ENCODE measurements around the gene CRYBG2. TPM values are rescaled to one million over a fixed set of nuclear protein-coding genes. Genes with fewer than 3 reads are reported as not detected.
A peak's percentile ranks its signal among the peaks of the same experiment; 100 is the strongest.

Gene CRYBG2
- polyA plus RNA-seq, 1 donor (not counting 4 experiments of a cell fraction or from before 2014, with no cell fraction given), result 7.9 TPM

GRCh38 chr1:26352338-26352679, 1.6 kb downstream of the CRYBG2 start:
- TF ChIP-seq EZH2 (IDR thresholded peaks at IDR 0.05; ENCODE audit: low read length) (no peak), CTCF (optimal IDR thresholded peaks at IDR 0.05 in 1 of 3, IDR thresholded peaks at IDR 0.05 in 1 of 3, conservative IDR thresholded peaks at IDR 0.05 in 1 of 3; ENCODE audit: extremely low read depth in 1 of 3, insufficient read depth in 2 of 3, low read length in 3 of 3) (no peak)
- no peaks in the 10 kb centered on the region for H3K27me3 ChIP-seq (ENCODE audit: control insufficient read depth, extremely low read depth, insufficient read depth, low read length)
- DNase-seq (ENCODE audit: low read depth, low spot score) (no peak), FAIRE-seq (no peak)
- no peaks in the 10 kb centered on the region for H3K36me3 ChIP-seq (ENCODE audit: control insufficient read depth in 2 of 2, extremely low read depth in 1 of 2, insufficient read depth in 2 of 2, low read length in 2 of 2)
- H3K4me2 ChIP-seq (ENCODE audit: control insufficient read depth, extremely low read depth, insufficient read depth, low read depth, low read length), result peak overlapping the region; percentile 90
- peaks cover 3% of the 10 kb centered on the region for H3K9me1 ChIP-seq (ENCODE audit: control insufficient read depth, extremely low read depth, insufficient read depth, low read length)
- H3K4me3 ChIP-seq (ENCODE audit: control insufficient read depth in 2 of 3, extremely low read depth in 1 of 3, insufficient read depth in 2 of 3, low read depth in 1 of 3, low read length in 3 of 3), result peak overlapping the region in 2 of 3 experiments; percentile 36 to 60
- H2AFZ ChIP-seq (ENCODE audit: control insufficient read depth, low read length), result peak overlapping the region; percentile 73
- no peaks in the 10 kb centered on the region for H3K79me2 ChIP-seq (ENCODE audit: control insufficient read depth, insufficient read depth, low read length)
- H3K4me1 ChIP-seq (ENCODE audit: control insufficient read depth, extremely low read depth, insufficient read depth, low read length), result peaks cover 54% of the 10 kb centered on the region
- peak overlapping the region; percentile 85 for H3K9ac ChIP-seq (ENCODE audit: control insufficient read depth, extremely low read depth, insufficient read depth, low read length)
- H3K27ac ChIP-seq (ENCODE audit: control insufficient read depth, insufficient read depth, low read length), result peak overlapping the region; percentile 96
- dilution Hi-C loops (cut with MboI; ENCODE audit: extremely low pct_ligation_motif_present, low sequenced_read_pairs), result no loop called here
- no peaks in the 10 kb centered on the region for H4K20me1 ChIP-seq (ENCODE audit: control insufficient read depth, extremely low read depth, insufficient read depth, low read length)
- H3K9me3 ChIP-seq (ENCODE audit: control insufficient read depth, low read depth, low read length), result no peaks in the 10 kb centered on the region

GRCh38 chr1:26351590-26352337, 2.2 kb downstream of the CRYBG2 start:
- H3K9me3 ChIP-seq (ENCODE audit: control insufficient read depth, low read depth, low read length), result no peaks in the 10 kb centered on the region
- H3K27ac ChIP-seq (ENCODE audit: control insufficient read depth, insufficient read depth, low read length), result peak overlapping the region; percentile 96
- peaks cover 48% of the 10 kb centered on the region for H3K4me1 ChIP-seq (ENCODE audit: control insufficient read depth, extremely low read depth, insufficient read depth, low read length)
- dilution Hi-C loops (cut with MboI; ENCODE audit: extremely low pct_ligation_motif_present, low sequenced_read_pairs), result no loop called here
- no peaks in the 10 kb centered on the region for H3K79me2 ChIP-seq (ENCODE audit: control insufficient read depth, insufficient read depth, low read length)
- no peaks in the 10 kb centered on the region for H4K20me1 ChIP-seq (ENCODE audit: control insufficient read depth, extremely low read depth, insufficient read depth, low read length)
- H3K36me3 ChIP-seq (ENCODE audit: control insufficient read depth in 2 of 2, extremely low read depth in 1 of 2, insufficient read depth in 2 of 2, low read length in 2 of 2), result peaks cover 0 to 1% of the 10 kb centered on the region in 2 experiments
- H3K9ac ChIP-seq (ENCODE audit: control insufficient read depth, extremely low read depth, insufficient read depth, low read length), result peak overlapping the region; percentile 85
- FAIRE-seq (peak; percentile 98), DNase-seq (ENCODE audit: low read depth, low spot score) (peak; percentile 76)
- no peaks in the 10 kb centered on the region for H3K27me3 ChIP-seq (ENCODE audit: control insufficient read depth, extremely low read depth, insufficient read depth, low read length)
- H3K4me2 ChIP-seq (ENCODE audit: control insufficient read depth, extremely low read depth, insufficient read depth, low read depth, low read length), result peak overlapping the region; percentile 90
- H3K4me3 ChIP-seq (ENCODE audit: control insufficient read depth in 2 of 3, extremely low read depth in 1 of 3, insufficient read depth in 2 of 3, low read depth in 1 of 3, low read length in 3 of 3), result peak overlapping the region in 2 of 3 experiments; percentile 36 to 60
- H3K9me1 ChIP-seq (ENCODE audit: control insufficient read depth, extremely low read depth, insufficient read depth, low read length), result peaks cover 3% of the 10 kb centered on the region
- TF ChIP-seq CTCF (optimal IDR thresholded peaks at IDR 0.05 in 1 of 3, IDR thresholded peaks at IDR 0.05 in 1 of 3, conservative IDR thresholded peaks at IDR 0.05 in 1 of 3; ENCODE audit: extremely low read depth in 1 of 3, insufficient read depth in 2 of 3, low read length in 3 of 3), result no peak
- TF ChIP-seq EZH2 (IDR thresholded peaks at IDR 0.05; ENCODE audit: low read length), result no peak
- peak overlapping the region; percentile 73 for H2AFZ ChIP-seq (ENCODE audit: control insufficient read depth, low read length)
